ENCODE data around the gene SENP5. TPM values are rescaled to one million over a fixed set of nuclear protein-coding genes. Genes with fewer than 3 reads are reported as not detected.

SENP5 gene
- total and polyA plus RNA-seq, 2 experiments from 2014 or later: 8.1 to 30.5 TPM

DNA sequence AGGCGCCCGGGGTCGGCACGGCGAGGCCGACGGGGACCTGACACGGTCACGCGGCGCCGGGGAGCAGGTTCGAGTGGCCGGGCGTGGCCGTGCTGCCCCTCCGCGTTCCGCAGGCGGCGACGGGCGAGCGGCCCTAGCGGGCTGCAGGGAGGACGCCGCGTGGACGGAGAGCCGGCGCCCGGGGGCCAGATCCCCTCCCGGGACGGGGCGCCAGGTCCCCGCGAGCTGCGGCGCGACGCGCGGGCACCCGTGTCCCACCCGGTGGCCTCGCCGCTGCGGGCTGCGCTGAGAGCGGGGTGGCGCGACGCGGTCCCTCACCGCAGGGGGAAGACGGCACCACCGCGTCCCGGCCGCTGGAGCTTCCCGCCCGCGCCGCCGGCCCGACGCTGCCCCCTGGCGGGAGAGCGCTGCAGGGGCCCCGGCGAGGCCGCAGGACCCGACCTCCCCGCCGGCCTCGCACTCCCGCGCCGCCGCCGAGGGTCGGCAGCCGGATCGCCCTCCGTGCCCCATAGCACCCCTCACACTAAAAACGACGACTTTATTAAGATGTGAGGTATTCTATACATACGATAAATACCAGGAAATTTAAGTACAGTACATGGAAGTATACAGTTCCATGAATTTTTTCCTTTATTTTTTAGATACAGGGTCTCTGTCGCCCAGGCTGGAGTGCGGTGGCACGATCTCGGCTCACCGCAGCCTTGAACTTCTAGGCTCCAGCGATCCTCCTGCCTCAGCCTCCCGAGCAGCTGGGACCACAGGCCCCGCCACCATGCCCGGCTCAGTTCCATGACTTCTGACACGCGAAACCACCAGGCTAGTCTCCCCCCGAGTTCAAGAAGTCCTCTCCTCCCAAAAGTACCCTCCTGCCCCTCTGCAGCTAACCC, 102.2 kb downstream of the SENP5 start:
- Histone ChIP-seq H3K27ac (no peak overlapping the region), H3K4me1 (ENCODE audit: low read depth) (no peaks in the 10 kb centered on the region), H3K27me3 (peaks cover 67% of the 10 kb centered on the region), H3K9me3 (ENCODE audit: low read depth) (no peaks in the 10 kb centered on the region), H3K36me3 (no peaks in the 10 kb centered on the region), H3K4me3 (peak overlapping the region; percentile 82)
- DNase-seq (ENCODE audit: low read depth in 1 of 2, low spot score in 1 of 2): peak; percentile 65 to 79
- TF ChIP-seq, protein P1, sequence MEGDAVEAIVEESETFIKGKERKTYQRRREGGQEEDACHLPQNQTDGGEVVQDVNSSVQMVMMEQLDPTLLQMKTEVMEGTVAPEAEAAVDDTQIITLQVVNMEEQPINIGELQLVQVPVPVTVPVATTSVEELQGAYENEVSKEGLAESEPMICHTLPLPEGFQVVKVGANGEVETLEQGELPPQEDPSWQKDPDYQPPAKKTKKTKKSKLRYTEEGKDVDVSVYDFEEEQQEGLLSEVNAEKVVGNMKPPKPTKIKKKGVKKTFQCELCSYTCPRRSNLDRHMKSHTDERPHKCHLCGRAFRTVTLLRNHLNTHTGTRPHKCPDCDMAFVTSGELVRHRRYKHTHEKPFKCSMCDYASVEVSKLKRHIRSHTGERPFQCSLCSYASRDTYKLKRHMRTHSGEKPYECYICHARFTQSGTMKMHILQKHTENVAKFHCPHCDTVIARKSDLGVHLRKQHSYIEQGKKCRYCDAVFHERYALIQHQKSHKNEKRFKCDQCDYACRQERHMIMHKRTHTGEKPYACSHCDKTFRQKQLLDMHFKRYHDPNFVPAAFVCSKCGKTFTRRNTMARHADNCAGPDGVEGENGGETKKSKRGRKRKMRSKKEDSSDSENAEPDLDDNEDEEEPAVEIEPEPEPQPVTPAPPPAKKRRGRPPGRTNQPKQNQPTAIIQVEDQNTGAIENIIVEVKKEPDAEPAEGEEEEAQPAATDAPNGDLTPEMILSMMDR (IDR thresholded peaks at IDR 0.05; ENCODE audit: low read depth, low read length): peak; percentile 35

DNA sequence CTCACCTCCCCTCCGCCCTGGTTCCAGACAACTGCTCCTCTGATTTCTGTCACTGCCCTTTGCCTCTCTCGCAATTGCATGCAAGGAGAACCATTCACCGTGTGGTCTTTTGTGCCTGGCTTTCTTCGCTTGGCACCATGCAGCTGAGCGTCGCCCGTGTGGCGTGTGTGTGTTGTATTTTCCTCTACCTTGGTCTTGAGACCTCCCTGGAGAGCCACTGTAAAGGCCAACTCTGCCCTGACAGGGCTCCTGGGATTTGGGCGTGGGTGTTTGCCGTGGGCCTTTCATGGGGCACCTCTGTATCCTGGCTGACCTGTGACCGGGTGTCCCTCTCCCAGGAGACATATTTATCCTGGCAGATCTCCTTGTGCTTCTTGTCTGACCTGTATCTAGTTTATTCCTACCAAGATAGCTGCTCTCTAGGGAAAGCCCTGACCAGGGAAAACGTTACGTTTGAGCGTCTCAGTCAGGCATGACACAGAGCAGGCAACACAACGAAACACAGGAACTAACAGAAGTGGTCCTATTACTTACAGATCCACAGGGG, 102.9 kb downstream of the SENP5 start:
- Histone ChIP-seq H3K27me3 (peaks cover 60% of the 10 kb centered on the region), H3K36me3 (no peaks in the 10 kb centered on the region), H3K4me1 (ENCODE audit: low read depth) (no peaks in the 10 kb centered on the region), H3K9me3 (ENCODE audit: low read depth) (no peaks in the 10 kb centered on the region), H3K4me3 (no peak overlapping the region), H3K27ac (no peak overlapping the region)
- DNase-seq (ENCODE audit: low read depth in 1 of 2, low spot score in 1 of 2): no peak
- TF ChIP-seq, protein P1 (IDR thresholded peaks at IDR 0.05; ENCODE audit: low read depth, low read length): no peak

DNA sequence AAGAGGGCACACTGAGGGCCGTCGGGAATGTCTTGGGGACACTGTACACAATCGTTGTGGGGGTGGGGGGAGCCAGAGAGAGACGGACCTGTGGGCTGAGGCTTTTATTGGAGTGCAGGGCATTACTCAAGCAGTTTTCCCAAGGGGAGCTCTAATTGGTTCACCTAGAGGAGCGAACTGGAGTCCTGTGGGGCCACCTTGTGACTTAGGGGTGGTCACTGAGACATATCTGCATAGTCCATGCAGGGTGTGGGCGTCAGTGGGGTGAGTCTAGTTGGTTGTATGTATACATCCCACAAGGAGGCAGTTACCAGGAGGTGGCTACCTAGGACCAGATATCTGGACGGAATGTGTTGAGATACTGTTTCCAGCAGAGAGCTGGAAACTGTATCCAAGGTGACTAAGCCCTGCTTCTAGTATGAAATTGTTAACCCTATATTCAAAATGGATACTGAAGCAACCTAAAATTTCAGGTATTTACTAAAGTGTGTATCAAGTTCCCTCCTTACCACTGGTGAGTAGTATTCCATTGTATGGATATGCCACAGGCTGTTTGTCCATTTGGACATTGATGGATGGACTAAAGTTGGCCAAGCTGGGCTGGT, 103.5 kb downstream of the SENP5 start:
- Histone ChIP-seq H3K27ac (no peak overlapping the region), H3K27me3 (peaks cover 54% of the 10 kb centered on the region), H3K4me3 (no peak overlapping the region), H3K36me3 (no peaks in the 10 kb centered on the region), H3K4me1 (ENCODE audit: low read depth) (no peaks in the 10 kb centered on the region), H3K9me3 (ENCODE audit: low read depth) (no peaks in the 10 kb centered on the region)
- DNase-seq (ENCODE audit: low read depth in 1 of 2, low spot score in 1 of 2): no peak
- TF ChIP-seq, protein P1 (IDR thresholded peaks at IDR 0.05; ENCODE audit: low read depth, low read length): no peak

DNA sequence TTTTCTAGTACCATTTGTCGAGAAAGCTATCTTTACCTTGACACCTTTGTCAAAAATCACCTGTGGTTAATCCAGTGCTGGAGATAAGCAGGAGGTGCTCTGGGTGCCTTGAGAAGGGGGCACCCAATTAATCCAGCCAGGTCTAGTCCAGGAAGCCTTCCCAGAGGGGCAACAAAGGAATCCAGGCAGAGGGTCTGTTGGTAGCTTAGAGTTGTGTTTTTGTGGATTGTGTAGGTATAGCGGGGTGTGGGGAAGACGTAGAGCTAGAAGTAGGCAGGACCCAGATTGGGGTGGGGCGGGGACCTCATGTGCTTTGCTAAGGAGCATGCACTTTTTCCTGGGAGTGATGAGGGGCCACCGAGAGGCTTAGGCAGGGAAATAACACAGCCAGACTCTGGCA, 106.9 kb downstream of the SENP5 start:
- Histone ChIP-seq H3K27me3 (peaks cover 20% of the 10 kb centered on the region), H3K36me3 (no peaks in the 10 kb centered on the region), H3K4me3 (no peak overlapping the region), H3K4me1 (ENCODE audit: low read depth) (no peaks in the 10 kb centered on the region), H3K27ac (no peak overlapping the region), H3K9me3 (ENCODE audit: low read depth) (no peaks in the 10 kb centered on the region)
- TF ChIP-seq, protein P1 (IDR thresholded peaks at IDR 0.05; ENCODE audit: low read depth, low read length): no peak
- DNase-seq (ENCODE audit: low read depth in 1 of 2, low spot score in 1 of 2): no peak

DNA sequence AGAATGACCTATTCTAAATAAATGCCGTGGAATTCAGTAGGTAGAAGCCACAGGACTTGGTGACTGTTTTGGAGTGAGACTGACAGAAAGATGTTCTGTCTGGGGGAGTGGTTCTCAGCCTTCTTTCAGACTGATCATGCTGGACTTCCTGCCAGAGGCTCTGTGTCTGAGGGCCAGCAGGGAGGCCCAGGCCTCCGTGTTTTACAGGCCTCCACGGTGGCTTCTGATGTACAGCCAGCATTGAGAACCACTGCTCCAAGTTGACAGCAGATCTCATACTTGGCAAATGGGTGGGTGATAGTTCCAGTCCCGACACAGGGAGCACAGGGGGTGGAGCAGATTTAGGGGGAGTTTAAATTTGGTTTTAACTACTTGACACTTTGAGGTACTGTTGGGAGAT, 107.6 kb downstream of the SENP5 start:
- H3K4me3 ChIP-seq: no peak overlapping the region
- H3K36me3 ChIP-seq: no peaks in the 10 kb centered on the region
- no peak for DNase-seq (ENCODE audit: low read depth in 1 of 2, low spot score in 1 of 2)
- no peaks in the 10 kb centered on the region for H3K9me3 ChIP-seq (ENCODE audit: low read depth)
- TF ChIP-seq, protein P1 (IDR thresholded peaks at IDR 0.05; ENCODE audit: low read depth, low read length): no peak
- peaks cover 13% of the 10 kb centered on the region for H3K27me3 ChIP-seq
- no peak overlapping the region for H3K27ac ChIP-seq
- H3K4me1 ChIP-seq (ENCODE audit: low read depth): no peaks in the 10 kb centered on the region
